HG03196 (cell line): ENCODE data around the gene PARVB.

Experiments
- ATAC-seq: cut with Tn5 transposase; IDR thresholded peaks from one replicate; pipeline ENCODE4 v1.9.1; 2021; ENCODE audit not compliant: unreplicated experiment

The PARVB gene

GRCh38 chr22:44024288-44024921, at the start of gene PARVB:
PARVB (plus strand) TSS chr22:44024302; CDS start chr22:44024340, 38 bp downstream.
- no peak for ATAC-seq

- ATAC-seq = no peak
Observed at GRCh38 chr22:43975041-43975440, 49.1 kb upstream of the PARVB start.

- no peak for ATAC-seq
Observed at GRCh38 chr22:43976861-43977795, 47.0 kb upstream of the PARVB start.

GRCh38 chr22:43978558-43978957, 45.5 kb upstream of the PARVB start:
- no peak for ATAC-seq

GRCh38 chr22:43980579-43980978, 43.5 kb upstream of the PARVB start:
- no peak for ATAC-seq

GRCh38 chr22:43980996-43981395, 43.1 kb upstream of the PARVB start:
- ATAC-seq = no peak

- no peak for ATAC-seq
Observed at GRCh38 chr22:43983808-43984207, 40.3 kb upstream of the PARVB start.

GRCh38 chr22:43985532-43985931, 38.6 kb upstream of the PARVB start:
- no peak for ATAC-seq

- ATAC-seq = no peak
Observed at GRCh38 chr22:43988116-43988820, 35.8 kb upstream of the PARVB start.

- ATAC-seq = no peak
Observed at GRCh38 chr22:43988960-43989359, 35.1 kb upstream of the PARVB start.

GRCh38 chr22:43990044-43990443, 34.1 kb upstream of the PARVB start:
- ATAC-seq = no peak

GRCh38 chr22:43991316-43992020, 32.6 kb upstream of the PARVB start:
- no peak for ATAC-seq

GRCh38 chr22:43992331-43992821, 31.7 kb upstream of the PARVB start:
- no peak for ATAC-seq

GRCh38 chr22:43993072-43993760, 30.9 kb upstream of the PARVB start:
- ATAC-seq = no peak

GRCh38 chr22:43994006-43994405, 30.1 kb upstream of the PARVB start:
- ATAC-seq = no peak

- ATAC-seq = no peak
Observed at GRCh38 chr22:43994416-43994815, 29.7 kb upstream of the PARVB start.

- no peak for ATAC-seq
Observed at GRCh38 chr22:43995057-43995685, 28.9 kb upstream of the PARVB start.

GRCh38 chr22:43995798-43996169, 28.3 kb upstream of the PARVB start:
- ATAC-seq = peak; percentile 8

- ATAC-seq = peak; percentile 65
Observed at GRCh38 chr22:43996170-43996980, 27.7 kb upstream of the PARVB start.
